ENCODE data around the gene DNAH8. TPM values are rescaled to one million over a fixed set of nuclear protein-coding genes. Genes with fewer than 3 reads are reported as not detected.

DNAH8 gene
- total RNA-seq, 1 experiment from 2014 or later = not detected

DNA sequence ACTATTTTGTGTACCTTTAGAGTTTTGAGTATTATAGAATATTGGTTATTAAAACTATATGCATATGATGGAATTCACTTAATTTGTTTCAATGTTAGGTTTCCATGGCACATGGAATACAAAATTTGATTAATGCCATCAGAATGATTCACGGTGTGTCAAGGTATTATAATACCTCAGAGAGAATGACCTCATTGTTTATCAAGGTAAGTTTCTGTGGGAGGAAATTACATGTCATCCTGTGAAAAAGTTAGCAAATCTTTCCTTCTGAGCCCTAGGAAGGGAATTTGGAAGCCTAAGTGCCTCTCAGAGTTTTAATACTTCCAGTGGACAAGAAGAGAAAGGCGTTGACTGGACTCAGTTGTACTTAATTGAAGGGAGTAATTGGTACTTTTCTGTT, 40.8 kb downstream of the DNAH8 start:
- Histone ChIP-seq H3K4me3 (replicated peaks in 1 of 2; ENCODE audit: low read depth in 1 of 2, low read length in 2 of 2) (peak overlapping the region in 1 of 2 experiments; percentile 11; a peak in 1 of 4 replicates), H3K4me1 (ENCODE audit: control insufficient read depth in 1 of 2, insufficient read depth in 2 of 2, low read length in 2 of 2) (peaks cover 13 to 20% of the 10 kb centered on the region in 2 experiments), H3K4me2 (ENCODE audit: low read length) (peak overlapping the region; percentile 72), H3K36me3 (ENCODE audit: control insufficient read depth in 1 of 2, insufficient read depth in 2 of 2, low read length in 2 of 2) (no peaks in the 10 kb centered on the region), H3K27ac (ENCODE audit: low read depth, low read length) (no peak overlapping the region), H3K79me2 (ENCODE audit: insufficient read depth, low read length) (no peaks in the 10 kb centered on the region), H3K9ac (ENCODE audit: low read length) (peak overlapping the region; percentile 41; the same call in 1 of the 2 replicates), H2AFZ (ENCODE audit: low read depth, low read length, poor library complexity, severe bottlenecking) (peak overlapping the region; percentile 66), H4K20me1 (ENCODE audit: insufficient read depth) (no peaks in the 10 kb centered on the region), H3K9me2 (ENCODE audit: insufficient read depth) (no peaks in the 10 kb centered on the region), H3K27me3 (ENCODE audit: insufficient read depth, low read length) (no peaks in the 10 kb centered on the region), H3K9me3 (ENCODE audit: control insufficient read depth in 1 of 2, insufficient read depth in 1 of 2, low read depth in 1 of 2, low read length in 2 of 2) (no peaks in the 10 kb centered on the region)
- DNase-seq (ENCODE audit: low read depth, low spot score) = peak; percentile 62
- intact Hi-C loops (cut with micrococcal nuclease) = no loop called here
- ChIA-PET RAD21 (ENCODE audit: low non-redundant PET in 1 of 2, low total read pairs in 2 of 2, uncharacterized antibody in 2 of 2, unreplicated experiment in 2 of 2) (no interaction called here), POLR2A (no interaction called here), CTCF (interaction anchor here (1.0 to 1.1 kb wide), 2 partner anchors 16 to 18 kb away, joined by 3 to 4 read pairs; no protein-coding TSS in a partner anchor)
- no TSS peak for BruUV-seq (replicated peaks)
- peak; percentile 63 for ATAC-seq
- TF ChIP-seq, protein P1, sequence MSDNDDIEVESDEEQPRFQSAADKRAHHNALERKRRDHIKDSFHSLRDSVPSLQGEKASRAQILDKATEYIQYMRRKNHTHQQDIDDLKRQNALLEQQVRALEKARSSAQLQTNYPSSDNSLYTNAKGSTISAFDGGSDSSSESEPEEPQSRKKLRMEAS (IDR thresholded peaks at IDR 0.05) = peak; percentile 56; the same call in 1 of the 2 replicates
- TF ChIP-seq CBX3 (IDR thresholded peaks at IDR 0.05; ENCODE audit: low read depth) (peak; percentile 78; the same call in 1 of the 2 replicates), EGR1 (IDR thresholded peaks at IDR 0.05; ENCODE audit: low read depth) (peak; percentile 64; the same call in 1 of the 2 replicates), JUND (IDR thresholded peaks at IDR 0.05) (peak; percentile 86), CEBPB (IDR thresholded peaks at IDR 0.05; ENCODE audit: low read depth) (peak; percentile 76), ZFX (IDR thresholded peaks at IDR 0.05) (no peak), SP1 (IDR thresholded peaks at IDR 0.05; ENCODE audit: low read depth) (peak; percentile 75), ELF1 (IDR thresholded peaks at IDR 0.05; ENCODE audit: borderline replicate concordance, low read depth) (no peak), TCF7L2 (IDR thresholded peaks at IDR 0.05; ENCODE audit: borderline replicate concordance, extremely low read depth, insufficient read depth, insufficient read length) (no peak), FOSL1 (IDR thresholded peaks at IDR 0.05; ENCODE audit: low read depth) (peak; percentile 92), SIN3A (IDR thresholded peaks at IDR 0.05; ENCODE audit: low read depth) (0 out of 2 replicates have a peak, but pooled peaks have one; percentile 46), EZH2 (IDR thresholded peaks at IDR 0.05) (no peak), POLR2AphosphoS5 (IDR thresholded peaks at IDR 0.05; ENCODE audit: low read depth, low read length) (no peak), RAD21 (IDR thresholded peaks at IDR 0.05; ENCODE audit: low read depth) (no peak; the same call in 1 of the 2 replicates), ZNF274 (IDR thresholded peaks at IDR 0.05; ENCODE audit: low read depth, low read length) (no peak), EZH2phosphoT487 (IDR thresholded peaks at IDR 0.05; ENCODE audit: borderline replicate concordance) (no peak), SRF (IDR thresholded peaks at IDR 0.05; ENCODE audit: low read depth) (peak; percentile 58; the same call in 1 of the 2 replicates), YY1 (IDR thresholded peaks at IDR 0.05; ENCODE audit: extremely low read depth, insufficient replicate concordance, low read depth, low read length) (no peak), CTCF (IDR thresholded peaks at IDR 0.05 in 2 of 3, conservative IDR thresholded peaks at IDR 0.05 in 1 of 3; ENCODE audit: borderline replicate concordance in 1 of 3, insufficient read depth in 1 of 3, low read depth in 2 of 3, low read length in 2 of 3) (no peak), POLR2A (IDR thresholded peaks at IDR 0.05; ENCODE audit: borderline replicate concordance, extremely low read depth, insufficient read depth, insufficient read length) (no peak)
- TF ChIP-seq, protein P2, sequence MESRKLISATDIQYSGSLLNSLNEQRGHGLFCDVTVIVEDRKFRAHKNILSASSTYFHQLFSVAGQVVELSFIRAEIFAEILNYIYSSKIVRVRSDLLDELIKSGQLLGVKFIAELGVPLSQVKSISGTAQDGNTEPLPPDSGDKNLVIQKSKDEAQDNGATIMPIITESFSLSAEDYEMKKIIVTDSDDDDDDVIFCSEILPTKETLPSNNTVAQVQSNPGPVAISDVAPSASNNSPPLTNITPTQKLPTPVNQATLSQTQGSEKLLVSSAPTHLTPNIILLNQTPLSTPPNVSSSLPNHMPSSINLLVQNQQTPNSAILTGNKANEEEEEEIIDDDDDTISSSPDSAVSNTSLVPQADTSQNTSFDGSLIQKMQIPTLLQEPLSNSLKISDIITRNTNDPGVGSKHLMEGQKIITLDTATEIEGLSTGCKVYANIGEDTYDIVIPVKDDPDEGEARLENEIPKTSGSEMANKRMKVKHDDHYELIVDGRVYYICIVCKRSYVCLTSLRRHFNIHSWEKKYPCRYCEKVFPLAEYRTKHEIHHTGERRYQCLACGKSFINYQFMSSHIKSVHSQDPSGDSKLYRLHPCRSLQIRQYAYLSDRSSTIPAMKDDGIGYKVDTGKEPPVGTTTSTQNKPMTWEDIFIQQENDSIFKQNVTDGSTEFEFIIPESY (IDR thresholded peaks at IDR 0.05; ENCODE audit: extremely low read depth, insufficient replicate concordance, low read length) = no peak
- TF ChIP-seq, protein P3, sequence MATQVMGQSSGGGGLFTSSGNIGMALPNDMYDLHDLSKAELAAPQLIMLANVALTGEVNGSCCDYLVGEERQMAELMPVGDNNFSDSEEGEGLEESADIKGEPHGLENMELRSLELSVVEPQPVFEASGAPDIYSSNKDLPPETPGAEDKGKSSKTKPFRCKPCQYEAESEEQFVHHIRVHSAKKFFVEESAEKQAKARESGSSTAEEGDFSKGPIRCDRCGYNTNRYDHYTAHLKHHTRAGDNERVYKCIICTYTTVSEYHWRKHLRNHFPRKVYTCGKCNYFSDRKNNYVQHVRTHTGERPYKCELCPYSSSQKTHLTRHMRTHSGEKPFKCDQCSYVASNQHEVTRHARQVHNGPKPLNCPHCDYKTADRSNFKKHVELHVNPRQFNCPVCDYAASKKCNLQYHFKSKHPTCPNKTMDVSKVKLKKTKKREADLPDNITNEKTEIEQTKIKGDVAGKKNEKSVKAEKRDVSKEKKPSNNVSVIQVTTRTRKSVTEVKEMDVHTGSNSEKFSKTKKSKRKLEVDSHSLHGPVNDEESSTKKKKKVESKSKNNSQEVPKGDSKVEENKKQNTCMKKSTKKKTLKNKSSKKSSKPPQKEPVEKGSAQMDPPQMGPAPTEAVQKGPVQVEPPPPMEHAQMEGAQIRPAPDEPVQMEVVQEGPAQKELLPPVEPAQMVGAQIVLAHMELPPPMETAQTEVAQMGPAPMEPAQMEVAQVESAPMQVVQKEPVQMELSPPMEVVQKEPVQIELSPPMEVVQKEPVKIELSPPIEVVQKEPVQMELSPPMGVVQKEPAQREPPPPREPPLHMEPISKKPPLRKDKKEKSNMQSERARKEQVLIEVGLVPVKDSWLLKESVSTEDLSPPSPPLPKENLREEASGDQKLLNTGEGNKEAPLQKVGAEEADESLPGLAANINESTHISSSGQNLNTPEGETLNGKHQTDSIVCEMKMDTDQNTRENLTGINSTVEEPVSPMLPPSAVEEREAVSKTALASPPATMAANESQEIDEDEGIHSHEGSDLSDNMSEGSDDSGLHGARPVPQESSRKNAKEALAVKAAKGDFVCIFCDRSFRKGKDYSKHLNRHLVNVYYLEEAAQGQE (IDR thresholded peaks at IDR 0.05; ENCODE audit: low read depth) = no peak
